ENCODE measurements around the gene ATXN10. TPM values are rescaled to one million over a fixed set of nuclear protein-coding genes. Genes with fewer than 3 reads are reported as not detected.

ATXN10 gene
- total and polyA plus RNA-seq, 3 donors from 2014 or later = 171 to 204 (median 176) TPM

GRCh38 chr22:45645526-45646414 is 25.9 kb upstream of the ATXN10 start:
- Histone ChIP-seq H3K4me3 (peak overlapping the region; percentile 21 to 36), H3K27me3 (no peaks in the 10 kb centered on the region), H3K9me3 (no peaks in the 10 kb centered on the region), H3K36me3 (ENCODE audit: low read depth, missing control alignments) (no peaks in the 10 kb centered on the region), H3K27ac (no peak overlapping the region), H3K4me1 (no peaks in the 10 kb centered on the region)
- intact Hi-C loops (cut with DNase I; ENCODE audit: low total_unique reads) = no loop called here
- WGBS, 2 donors = 21 to 27% methylated on average over 14 to 52 of the region's 54 CpGs
- peak; percentile 80 for DNase-seq
- TF ChIP-seq POLR2A (IDR thresholded peaks at IDR 0.05) (no peak), CTCF (IDR thresholded peaks at IDR 0.05) (peak; percentile 91 to 93 (median 93))

- TF ChIP-seq POLR2A (IDR thresholded peaks at IDR 0.05) (no peak), CTCF (IDR thresholded peaks at IDR 0.05) (no peak)
- no peak for DNase-seq
- intact Hi-C loops (cut with DNase I; ENCODE audit: low total_unique reads) = no loop called here
- no peaks in the 10 kb centered on the region for H3K36me3 ChIP-seq (ENCODE audit: low read depth, missing control alignments)
- no peaks in the 10 kb centered on the region for H3K9me3 ChIP-seq
- H3K4me3 ChIP-seq = no peak overlapping the region
- 87 to 89% methylated on average over 18 of the region's 18 CpGs for WGBS, 2 donors
- no peaks in the 10 kb centered on the region for H3K4me1 ChIP-seq
- H3K27me3 ChIP-seq = no peaks in the 10 kb centered on the region
- H3K27ac ChIP-seq = no peak overlapping the region
These were observed 24.0 kb upstream of the ATXN10 start for GRCh38 chr22:45647532-45648225.

- H3K9me3 ChIP-seq = no peaks in the 10 kb centered on the region
- H3K4me3 ChIP-seq = no peak overlapping the region
- 84 to 87% methylated on average over 24 of the region's 24 CpGs for WGBS, 2 donors
- H3K4me1 ChIP-seq = no peaks in the 10 kb centered on the region
- H3K36me3 ChIP-seq (ENCODE audit: low read depth, missing control alignments) = no peaks in the 10 kb centered on the region
- intact Hi-C loops (cut with DNase I; ENCODE audit: low total_unique reads) = no loop called here
- no peaks in the 10 kb centered on the region for H3K27me3 ChIP-seq
- DNase-seq = no peak
- H3K27ac ChIP-seq = no peak overlapping the region
- TF ChIP-seq CTCF (IDR thresholded peaks at IDR 0.05) (no peak), POLR2A (IDR thresholded peaks at IDR 0.05) (no peak)
These were observed 23.1 kb upstream of the ATXN10 start for GRCh38 chr22:45648301-45649117.

GRCh38 chr22:45649809-45650208 is 21.8 kb upstream of the ATXN10 start:
- Histone ChIP-seq H3K9me3 (no peaks in the 10 kb centered on the region), H3K4me1 (no peaks in the 10 kb centered on the region), H3K36me3 (ENCODE audit: low read depth, missing control alignments) (no peaks in the 10 kb centered on the region), H3K27ac (no peak overlapping the region), H3K27me3 (no peaks in the 10 kb centered on the region), H3K4me3 (no peak overlapping the region)
- DNase-seq = no peak
- TF ChIP-seq CTCF (IDR thresholded peaks at IDR 0.05) (no peak), POLR2A (IDR thresholded peaks at IDR 0.05) (no peak)
- WGBS, 2 donors = 86 to 98% methylated on average over 6 of the region's 6 CpGs
- intact Hi-C loops (cut with DNase I; ENCODE audit: low total_unique reads) = no loop called here
